Activated T-cell treated with anti-CD3 and anti-CD28 coated beads for 1 hour (primary cell): Measurements from ENCODE around the gene AANAT.

Experiments
- DNase-seq: peaks from one replicate; pipeline ENCODE4 v3.0.0-alpha.2; 2020; ENCODE audit warnings: low read depth

The AANAT gene

GRCh38 chr17:76469076-76469990 lies 1.9 kb downstream of the AANAT start:
- no peak for DNase-seq

GRCh38 chr17:76469991-76470739 lies 2.8 kb downstream of the AANAT start:
- no peak for DNase-seq

GRCh38 chr17:76471498-76472257 lies 4.3 kb downstream of the AANAT start:
- no peak for DNase-seq

- no peak for DNase-seq
Measured at GRCh38 chr17:76472258-76472645, 4.8 kb downstream of the AANAT start.

GRCh38 chr17:76472726-76473125 lies 5.3 kb downstream of the AANAT start:
- DNase-seq, result no peak

- no peak for DNase-seq
Measured at GRCh38 chr17:76473541-76473985, 6.2 kb downstream of the AANAT start.

- no peak for DNase-seq
Measured at GRCh38 chr17:76474238-76474637, 6.8 kb downstream of the AANAT start.

- DNase-seq, result no peak
Measured at GRCh38 chr17:76474894-76475293, 7.5 kb downstream of the AANAT start.

- DNase-seq, result no peak
Measured at GRCh38 chr17:76475302-76475701, 7.9 kb downstream of the AANAT start.

- DNase-seq, result no peak
Measured at GRCh38 chr17:76476736-76477135, 9.3 kb downstream of the AANAT start.

GRCh38 chr17:76477576-76477975 lies 10.2 kb downstream of the AANAT start:
- DNase-seq, result no peak

GRCh38 chr17:76478097-76478496 lies 10.7 kb downstream of the AANAT start:
- DNase-seq, result no peak

- DNase-seq, result no peak
Measured at GRCh38 chr17:76478730-76479514, 11.5 kb downstream of the AANAT start.

GRCh38 chr17:76479515-76480060 lies 12.2 kb downstream of the AANAT start:
- DNase-seq, result no peak

GRCh38 chr17:76480632-76481031 lies 13.2 kb downstream of the AANAT start:
- no peak for DNase-seq

GRCh38 chr17:76481071-76481655 lies 13.8 kb downstream of the AANAT start:
- DNase-seq, result no peak

GRCh38 chr17:76484228-76484725 lies 16.9 kb downstream of the AANAT start:
- no peak for DNase-seq

- DNase-seq, result no peak
Measured at GRCh38 chr17:76485569-76485968, 18.2 kb downstream of the AANAT start.

- no peak for DNase-seq
Measured at GRCh38 chr17:76487451-76488192, 20.2 kb downstream of the AANAT start.

GRCh38 chr17:76490112-76490710 lies 22.8 kb downstream of the AANAT start:
- DNase-seq, result no peak
